ENCODE measurements around the gene EIF2AK3.
A peak's percentile ranks its signal among the peaks of the same experiment; 100 is the strongest.

Gene EIF2AK3

GRCh38 chr2:88545118-88545517, 82.1 kb downstream of the EIF2AK3 start:
- Histone ChIP-seq H4K20me1 (ENCODE audit: insufficient read depth, low read length) (no peaks in the 10 kb centered on the region), H3K4me2 (ENCODE audit: low read length) (no peak overlapping the region), H3K9ac (ENCODE audit: low read length) (no peak overlapping the region), H3K9me3 (ENCODE audit: low read length) (no peaks in the 10 kb centered on the region), H3K9me2 (ENCODE audit: low read depth, low read length) (no peaks in the 10 kb centered on the region), H3F3A (ENCODE audit: insufficient read depth, low read length) (no peaks in the 10 kb centered on the region), H3K36me3 (ENCODE audit: insufficient read depth, low read length) (no peaks in the 10 kb centered on the region), H3K27ac (ENCODE audit: low read depth, low read length, poor library complexity, severe bottlenecking) (no peak overlapping the region), H3K79me2 (ENCODE audit: insufficient read depth, low read length) (no peaks in the 10 kb centered on the region), H2AFZ (ENCODE audit: low read length) (no peak overlapping the region), H3K4me1 (ENCODE audit: insufficient read depth, low read length, severe bottlenecking) (no peaks in the 10 kb centered on the region), H3K27me3 (ENCODE audit: insufficient read depth, low read length) (no peaks in the 10 kb centered on the region), H3K4me3 (ENCODE audit: low read depth, low read length, poor library complexity, severe bottlenecking) (peak overlapping the region; percentile 30)
- TF ChIP-seq CTCF (IDR thresholded peaks at IDR 0.05; ENCODE audit: low read length) (no peak), EZH2 (IDR thresholded peaks at IDR 0.05; ENCODE audit: borderline replicate concordance, low read length) (no peak)

GRCh38 chr2:88543541-88544057, 83.7 kb downstream of the EIF2AK3 start:
- H3F3A ChIP-seq (ENCODE audit: insufficient read depth, low read length), result no peaks in the 10 kb centered on the region
- no peaks in the 10 kb centered on the region for H3K27me3 ChIP-seq (ENCODE audit: insufficient read depth, low read length)
- H4K20me1 ChIP-seq (ENCODE audit: insufficient read depth, low read length), result no peaks in the 10 kb centered on the region
- no peaks in the 10 kb centered on the region for H3K9me3 ChIP-seq (ENCODE audit: low read length)
- H3K4me3 ChIP-seq (ENCODE audit: low read depth, low read length, poor library complexity, severe bottlenecking), result no peak overlapping the region
- H3K79me2 ChIP-seq (ENCODE audit: insufficient read depth, low read length), result no peaks in the 10 kb centered on the region
- no peaks in the 10 kb centered on the region for H3K4me1 ChIP-seq (ENCODE audit: insufficient read depth, low read length, severe bottlenecking)
- no peaks in the 10 kb centered on the region for H3K9me2 ChIP-seq (ENCODE audit: low read depth, low read length)
- H3K27ac ChIP-seq (ENCODE audit: low read depth, low read length, poor library complexity, severe bottlenecking), result no peak overlapping the region
- H3K36me3 ChIP-seq (ENCODE audit: insufficient read depth, low read length), result no peaks in the 10 kb centered on the region
- no peak overlapping the region for H2AFZ ChIP-seq (ENCODE audit: low read length)
- no peak overlapping the region for H3K9ac ChIP-seq (ENCODE audit: low read length)
- no peak for TF ChIP-seq EZH2 (IDR thresholded peaks at IDR 0.05; ENCODE audit: borderline replicate concordance, low read length)
- TF ChIP-seq CTCF (IDR thresholded peaks at IDR 0.05; ENCODE audit: low read length), result no peak
- no peak overlapping the region for H3K4me2 ChIP-seq (ENCODE audit: low read length)

DNA sequence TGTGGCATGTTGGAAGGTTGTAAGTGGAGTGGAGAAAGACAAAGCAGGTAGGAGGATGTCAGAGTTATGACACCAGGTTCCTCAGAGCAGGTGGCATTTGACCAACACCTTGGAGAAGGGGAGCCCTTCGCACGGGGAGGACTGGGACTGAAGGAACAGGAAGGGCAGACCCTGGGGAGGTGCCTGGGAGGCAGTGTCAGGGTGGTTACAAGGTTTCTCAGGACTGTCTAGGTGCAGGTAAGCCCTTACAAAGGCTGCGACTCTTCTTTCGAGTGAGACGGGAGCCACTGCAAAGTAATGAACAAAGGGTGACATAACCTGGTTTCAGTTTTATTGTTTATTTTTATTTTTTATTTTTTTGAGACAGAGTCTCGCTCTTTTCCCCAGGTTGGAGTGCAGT, 84.6 kb downstream of the EIF2AK3 start:
- TF ChIP-seq CTCF (IDR thresholded peaks at IDR 0.05; ENCODE audit: low read length) (no peak), EZH2 (IDR thresholded peaks at IDR 0.05; ENCODE audit: borderline replicate concordance, low read length) (no peak)
- H3K4me3 ChIP-seq (ENCODE audit: low read depth, low read length, poor library complexity, severe bottlenecking), result no peak overlapping the region
- no peak overlapping the region for H3K9ac ChIP-seq (ENCODE audit: low read length)
- H2AFZ ChIP-seq (ENCODE audit: low read length), result no peak overlapping the region
- no peaks in the 10 kb centered on the region for H3K4me1 ChIP-seq (ENCODE audit: insufficient read depth, low read length, severe bottlenecking)
- H3K9me2 ChIP-seq (ENCODE audit: low read depth, low read length), result no peaks in the 10 kb centered on the region
- no peaks in the 10 kb centered on the region for H3F3A ChIP-seq (ENCODE audit: insufficient read depth, low read length)
- H3K4me2 ChIP-seq (ENCODE audit: low read length), result no peak overlapping the region
- no peaks in the 10 kb centered on the region for H3K9me3 ChIP-seq (ENCODE audit: low read length)
- H3K79me2 ChIP-seq (ENCODE audit: insufficient read depth, low read length), result no peaks in the 10 kb centered on the region
- no peaks in the 10 kb centered on the region for H3K27me3 ChIP-seq (ENCODE audit: insufficient read depth, low read length)
- no peaks in the 10 kb centered on the region for H4K20me1 ChIP-seq (ENCODE audit: insufficient read depth, low read length)
- no peak overlapping the region for H3K27ac ChIP-seq (ENCODE audit: low read depth, low read length, poor library complexity, severe bottlenecking)
- H3K36me3 ChIP-seq (ENCODE audit: insufficient read depth, low read length), result no peaks in the 10 kb centered on the region

All from OCI-LY1 (cell line).